ENCODE results near the gene THADA.
"Not testable (repeated sequence)": the region's sequence is repeated elsewhere in the genome, so short reads cannot be mapped to it uniquely, and the experiment has no call there.

The THADA gene

DNA sequence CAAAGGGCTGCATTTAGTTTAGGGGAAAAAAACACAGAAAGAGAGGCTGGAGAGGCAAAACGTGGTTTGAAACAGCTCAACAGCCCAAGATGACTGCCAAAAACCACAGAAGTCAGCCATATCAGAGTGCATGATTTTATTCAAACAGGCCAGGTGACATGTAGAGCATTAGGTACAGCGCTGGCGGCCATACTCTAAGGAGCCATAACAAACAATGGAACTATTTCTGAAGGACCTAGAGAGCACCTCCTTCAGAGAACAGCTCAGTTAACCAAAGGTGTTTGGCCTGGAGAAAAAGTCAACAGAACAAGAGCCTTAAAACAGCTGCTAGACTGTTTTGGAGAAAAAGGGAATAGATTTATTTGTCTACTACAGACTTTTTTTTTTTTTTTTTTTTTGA, 2.6 kb downstream of the THADA start:
- peak; percentile 66 for DNase-seq

DNA sequence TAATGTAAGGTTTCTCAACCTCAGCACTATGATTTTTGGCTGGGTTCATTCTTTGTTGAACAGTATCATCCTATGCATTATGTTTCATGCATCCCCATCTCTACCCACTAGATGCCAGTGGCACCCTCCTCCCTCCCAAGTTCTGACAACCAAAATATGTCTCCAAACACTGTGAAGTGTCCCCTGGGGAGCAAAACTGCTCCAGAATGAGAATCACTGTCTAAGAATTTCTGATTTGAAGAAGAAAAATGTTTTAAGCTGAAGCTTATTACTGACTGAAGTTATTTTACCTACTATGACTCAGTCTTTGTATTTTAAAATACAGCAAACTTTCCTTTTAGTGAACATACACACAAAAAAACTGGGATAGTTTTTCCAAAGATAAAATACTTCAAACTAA, 3.4 kb downstream of the THADA start:
- no peak for DNase-seq

DNA sequence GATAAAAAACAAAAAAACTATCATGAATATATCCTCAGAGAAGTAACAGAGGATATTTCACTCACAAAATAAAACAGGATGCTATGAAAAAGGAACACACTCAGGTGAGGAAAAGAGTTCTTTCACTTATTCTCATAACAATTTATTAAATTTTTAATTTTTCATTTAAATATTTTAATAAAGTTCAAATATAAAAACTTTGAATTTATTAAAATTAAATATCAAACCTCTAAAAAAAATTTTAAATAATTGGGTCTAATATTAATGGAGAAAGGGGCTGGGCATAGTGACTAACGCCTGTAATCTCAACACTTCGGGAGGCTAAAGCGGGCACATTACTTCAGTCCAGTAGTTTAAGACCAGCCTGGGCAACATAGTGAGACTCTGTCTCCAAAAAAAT, 10.1 kb downstream of the THADA start:
- no peak for DNase-seq

- no peak for DNase-seq
Measured at GRCh38 chr2:43579275-43579981, 16.4 kb downstream of the THADA start.

- DNase-seq = no peak
Measured at GRCh38 chr2:43576981-43577892, 18.6 kb downstream of the THADA start.

DNA sequence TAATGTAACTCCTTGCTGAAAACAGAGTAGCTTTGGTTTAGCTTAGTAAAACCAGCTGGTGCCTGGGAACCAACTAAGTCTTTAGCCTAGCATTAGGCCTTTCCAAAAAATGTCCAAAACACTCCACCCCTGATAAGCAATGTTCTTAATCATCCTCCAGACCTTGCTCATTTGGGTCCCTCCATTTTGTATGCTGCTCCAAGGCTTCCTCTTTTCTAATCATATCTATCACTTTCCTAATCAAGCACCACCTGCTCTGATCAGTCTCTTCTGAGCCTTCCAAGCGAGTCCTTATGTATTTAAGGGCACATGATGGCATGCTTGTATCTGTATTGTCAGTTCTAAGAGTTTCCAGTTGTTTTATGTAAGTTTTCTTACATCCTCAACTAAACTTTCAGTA, 23.6 kb downstream of the THADA start:
- no peak for DNase-seq

DNA sequence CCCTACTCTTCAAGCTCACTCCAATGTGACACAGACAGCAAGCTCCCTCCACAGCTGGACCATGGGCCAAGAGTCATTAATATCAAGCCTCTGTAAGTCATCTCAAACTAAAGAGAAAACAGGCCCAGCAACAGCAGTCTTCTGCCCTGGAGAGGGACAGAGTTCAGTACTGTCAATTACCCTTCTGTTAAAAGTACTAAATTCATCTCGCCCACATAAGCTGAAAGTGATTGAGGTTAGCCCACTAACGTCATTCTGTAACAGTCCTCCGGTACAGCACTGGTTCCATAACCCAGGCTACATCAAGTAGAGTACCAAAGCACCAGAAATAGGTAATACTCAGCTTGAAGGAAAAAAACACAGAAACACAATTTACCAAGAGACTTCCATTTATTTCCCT, 25.9 kb downstream of the THADA start:
- no peak for DNase-seq

DNA sequence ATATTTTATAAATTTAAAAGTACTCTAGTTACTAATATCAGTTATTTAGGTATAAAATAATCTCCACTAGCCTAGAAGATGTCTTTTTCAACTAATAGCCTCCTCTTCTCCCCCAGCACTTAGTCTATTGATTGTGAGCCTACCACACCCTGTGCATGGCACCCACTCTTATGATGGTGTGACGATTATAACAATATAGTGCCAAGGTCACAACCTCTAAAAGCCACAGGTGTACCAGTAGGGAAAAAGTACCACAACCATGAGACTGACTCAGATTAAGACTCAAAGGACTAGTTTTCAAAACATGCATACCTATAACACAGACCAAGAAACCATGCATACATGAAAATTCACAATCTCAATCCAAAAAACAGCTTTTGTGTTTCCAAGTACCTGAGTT, 27.6 kb downstream of the THADA start:
- no peak for DNase-seq

- no peak for DNase-seq
Measured at GRCh38 chr2:43566461-43566729, 29.4 kb downstream of the THADA start.

DNA sequence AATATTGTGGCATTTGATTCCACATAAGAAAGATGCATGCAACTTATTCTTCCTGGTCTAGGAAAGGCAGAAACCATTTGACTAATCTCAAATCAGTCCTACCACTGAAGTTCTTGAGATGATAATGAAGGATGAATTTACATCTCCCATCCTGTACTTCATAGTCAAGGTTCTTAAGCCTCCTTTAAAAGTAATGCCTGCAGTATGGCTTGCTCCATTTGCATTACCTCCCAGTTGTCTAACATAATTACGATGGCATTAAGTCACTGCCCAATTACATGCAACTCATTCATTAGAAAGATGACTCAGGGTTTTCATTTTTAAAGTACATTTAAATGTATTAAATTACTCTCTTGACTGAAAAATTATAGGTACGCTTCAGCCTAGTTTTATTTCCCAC, 32.2 kb downstream of the THADA start:
- no peak for DNase-seq

DNA sequence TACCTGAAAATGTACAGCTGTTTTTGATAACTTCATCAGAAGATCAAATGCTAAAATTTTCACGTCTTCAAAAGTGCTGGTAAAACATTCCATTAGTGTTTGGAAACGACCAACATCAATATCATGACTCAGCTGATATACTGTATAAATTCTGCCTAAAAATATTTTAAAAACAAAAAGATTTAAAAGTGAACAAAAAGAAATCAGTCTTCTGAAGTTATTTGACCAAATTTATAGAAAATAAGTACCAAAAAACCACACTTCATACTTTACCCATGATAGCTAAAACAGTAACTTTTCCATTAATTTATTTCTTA, 35.6 kb downstream of the THADA start:
- DNase-seq = no peak

DNA sequence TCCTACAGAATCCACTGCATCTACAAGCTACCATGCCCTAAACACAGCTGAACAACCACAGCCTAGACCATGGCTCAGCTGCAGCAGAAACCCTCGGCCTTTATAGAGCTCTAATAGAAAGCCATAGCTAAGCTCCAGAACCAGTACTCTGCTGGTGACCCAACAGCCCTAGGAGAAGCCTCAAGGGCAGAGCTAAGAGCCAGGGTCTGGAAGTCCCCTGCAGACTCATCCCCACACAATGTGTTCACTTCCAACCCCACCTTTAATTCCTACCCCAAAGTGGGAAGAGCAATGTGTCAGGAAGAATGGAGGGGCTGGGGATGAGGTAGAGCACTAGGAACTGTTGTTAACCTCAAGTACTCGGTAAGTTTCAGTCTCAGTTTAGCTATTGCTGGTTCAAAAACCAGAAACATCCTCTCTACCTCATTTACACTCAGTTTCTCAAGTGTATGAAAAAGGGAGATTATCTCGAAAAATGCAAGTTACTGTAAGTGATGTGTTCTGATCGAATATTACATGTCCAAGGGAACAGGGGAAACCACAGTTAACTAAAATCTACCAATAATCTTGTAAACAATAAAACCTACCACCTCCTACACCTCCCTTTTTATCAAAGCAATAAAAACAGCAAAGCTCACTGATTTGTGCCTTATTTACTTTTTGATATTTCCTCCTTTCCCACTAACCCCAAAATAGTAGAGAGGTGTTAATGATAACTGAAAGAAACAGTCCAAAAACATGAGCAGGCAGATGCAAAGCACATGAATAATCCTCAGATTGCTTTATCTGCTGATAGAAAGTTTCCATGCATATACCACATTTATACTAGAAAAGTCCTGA, 36.2 kb downstream of the THADA start:
- no peak for DNase-seq

DNA sequence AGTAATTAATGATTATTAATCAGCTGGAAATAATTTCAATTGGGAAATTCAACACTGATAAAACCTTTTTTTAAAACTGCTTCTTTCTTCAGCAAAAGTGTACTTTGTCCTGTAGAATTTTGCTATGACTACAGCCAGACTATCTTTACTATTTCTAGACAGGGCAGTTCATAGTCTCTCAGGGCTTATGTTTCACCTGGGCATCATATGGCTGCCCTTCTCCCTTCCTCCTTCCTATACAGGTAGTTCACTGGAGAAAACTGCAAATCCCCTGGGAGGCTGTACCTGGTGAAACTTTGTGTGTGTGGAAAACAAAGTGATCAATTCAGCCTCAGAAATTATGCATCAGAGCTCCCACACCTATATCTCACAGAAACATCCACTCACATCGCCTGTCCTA, 38.6 kb downstream of the THADA start:
- no peak for DNase-seq

GRCh38 chr2:43556256-43556655, 39.6 kb downstream of the THADA start:
- no peak for DNase-seq

- no peak for DNase-seq
Measured at GRCh38 chr2:43553341-43553855, 42.4 kb downstream of the THADA start.

DNA sequence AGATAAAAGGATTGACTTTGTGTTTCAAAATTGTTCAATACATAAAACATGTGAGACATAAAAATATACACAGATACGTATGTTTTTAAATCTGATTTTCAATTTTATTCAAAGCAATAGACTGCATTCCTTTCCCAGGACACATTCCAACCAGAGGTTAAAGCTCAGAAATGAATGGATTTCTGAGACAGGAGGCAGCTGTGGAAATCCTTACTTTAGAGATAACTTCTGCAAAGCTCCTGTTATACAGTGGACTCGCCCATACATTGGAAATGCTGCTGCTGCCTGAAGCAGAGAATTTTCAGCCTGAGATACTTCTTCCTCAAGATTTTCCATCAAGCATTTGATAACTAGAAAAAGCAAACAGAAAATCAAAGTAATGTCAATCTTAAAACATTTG, 43.8 kb downstream of the THADA start:
- no peak for DNase-seq

GRCh38 chr2:43548381-43548780, 47.5 kb downstream of the THADA start:
- DNase-seq = not testable (repeated sequence)

DNA sequence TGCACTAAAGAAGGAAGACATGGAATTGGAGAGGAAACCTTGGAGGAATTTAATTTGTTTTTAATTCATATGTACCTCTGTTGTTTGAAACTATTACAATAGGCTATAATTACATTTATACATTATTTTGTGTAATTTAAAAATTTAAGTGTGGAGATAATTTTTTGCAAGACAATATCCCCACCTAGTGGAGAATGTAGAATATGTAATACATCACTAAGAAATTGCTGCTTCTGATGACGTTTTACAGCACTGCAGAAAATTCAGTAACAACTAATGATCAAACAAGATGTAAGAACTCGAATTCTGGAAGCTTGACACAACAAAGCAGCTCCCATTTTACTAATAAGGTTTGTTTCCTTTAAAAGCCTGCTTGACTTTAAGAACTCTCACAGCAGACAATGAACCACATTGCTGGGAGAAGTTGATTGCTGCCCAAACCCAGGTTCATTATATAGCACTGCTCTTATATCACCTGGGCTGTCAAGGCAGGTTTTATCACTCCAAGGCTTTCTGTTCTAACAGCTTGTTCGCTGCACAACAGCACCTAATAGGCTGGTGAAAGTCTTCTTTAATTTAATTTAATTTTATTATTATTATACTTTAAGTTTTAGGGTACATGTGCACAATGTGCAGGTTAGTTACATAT, 53.4 kb downstream of the THADA start:
- DNase-seq = no peak

GRCh38 chr2:43541165-43541564, 54.7 kb downstream of the THADA start:
- DNase-seq = no peak

DNA sequence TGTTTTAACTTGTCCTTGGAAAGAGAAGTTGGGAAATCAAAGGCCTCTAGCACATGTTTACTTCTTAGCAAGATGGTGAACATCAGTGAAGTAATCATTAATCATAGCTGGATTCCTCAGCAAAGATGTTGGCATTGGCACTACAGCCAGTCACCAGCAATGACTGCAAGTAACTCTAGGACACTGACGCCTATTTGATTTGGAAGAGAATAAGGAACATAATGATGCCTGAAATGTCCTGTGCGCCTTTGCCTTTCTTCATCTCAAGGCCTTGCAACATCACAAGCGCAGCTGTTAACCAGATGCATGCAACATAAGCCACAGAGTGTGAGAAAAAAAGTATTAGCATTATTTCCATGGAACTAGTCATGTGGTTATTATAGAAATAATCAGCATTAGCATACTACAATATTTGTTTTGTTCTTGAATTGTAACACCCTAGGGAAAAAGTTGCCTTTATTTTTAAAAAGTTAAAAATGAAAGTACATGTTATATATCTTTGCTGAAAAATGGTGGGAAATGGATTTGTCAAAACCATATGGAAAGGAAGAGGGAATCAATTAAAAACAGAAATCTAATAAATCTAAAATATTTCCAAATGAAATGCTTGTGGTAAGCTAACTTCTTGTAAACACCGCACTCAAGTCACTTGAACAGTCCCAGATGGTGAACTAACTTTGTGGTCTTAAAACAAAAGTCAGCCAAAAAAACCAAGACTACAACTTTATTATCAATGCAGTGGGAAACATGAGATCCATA, 55.6 kb downstream of the THADA start:
- DNase-seq = no peak

- no peak for DNase-seq
Measured at GRCh38 chr2:43539436-43539835, 56.4 kb downstream of the THADA start.

GRCh38 chr2:43538034-43538670, 57.7 kb downstream of the THADA start:
- DNase-seq = no peak

Measured in NCI-H2029 (cell line).